Measurements from ENCODE around the gene ARHGAP10.

DNA sequence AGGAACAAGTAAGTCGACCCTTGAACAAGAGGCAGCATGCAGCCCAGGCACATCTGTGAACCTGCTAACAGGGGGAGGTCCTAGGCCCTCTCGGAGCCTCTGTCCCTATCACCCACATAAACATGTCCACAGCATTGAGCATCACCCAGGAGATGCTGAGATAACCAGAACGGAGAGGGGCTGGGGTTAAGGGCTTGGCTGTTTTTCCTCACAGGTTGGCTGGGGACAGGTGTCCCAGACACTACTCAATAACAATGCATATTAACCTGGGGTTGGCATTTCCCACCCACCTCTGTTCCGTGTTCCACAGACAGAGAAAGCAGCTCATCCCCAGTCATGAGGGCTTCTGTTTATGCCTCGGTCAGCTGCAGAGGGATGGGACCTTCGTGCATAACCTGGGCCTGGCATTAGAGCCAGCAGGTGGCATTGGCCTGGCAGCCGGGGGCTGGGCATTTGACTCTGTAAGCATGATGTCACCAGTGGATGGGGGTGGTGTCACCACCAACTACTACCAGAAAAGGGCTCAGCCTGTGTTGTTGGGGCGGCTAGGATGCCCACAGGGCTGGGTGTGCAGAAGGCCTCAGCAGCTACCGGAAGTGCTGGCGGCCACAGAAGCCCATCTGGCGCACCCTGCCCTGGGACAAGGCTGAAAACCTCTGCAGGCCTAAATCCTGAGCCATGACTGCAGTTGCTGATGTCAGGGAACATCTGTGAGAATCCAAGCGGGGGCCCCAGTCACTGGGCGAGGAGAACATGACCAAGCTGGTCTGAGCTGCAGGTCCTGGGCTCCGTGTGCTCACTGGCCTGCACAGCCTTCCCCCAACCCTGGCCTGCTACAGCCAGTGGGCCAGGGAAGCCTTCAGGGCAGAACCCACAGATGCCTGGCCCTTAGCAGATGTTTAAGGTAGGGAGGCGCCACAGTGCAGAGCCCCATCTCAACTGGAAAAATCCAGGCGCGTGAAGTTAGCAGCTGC lies 358.9 kb downstream of the ARHGAP10 start:
- TF ChIP-seq, protein P1, sequence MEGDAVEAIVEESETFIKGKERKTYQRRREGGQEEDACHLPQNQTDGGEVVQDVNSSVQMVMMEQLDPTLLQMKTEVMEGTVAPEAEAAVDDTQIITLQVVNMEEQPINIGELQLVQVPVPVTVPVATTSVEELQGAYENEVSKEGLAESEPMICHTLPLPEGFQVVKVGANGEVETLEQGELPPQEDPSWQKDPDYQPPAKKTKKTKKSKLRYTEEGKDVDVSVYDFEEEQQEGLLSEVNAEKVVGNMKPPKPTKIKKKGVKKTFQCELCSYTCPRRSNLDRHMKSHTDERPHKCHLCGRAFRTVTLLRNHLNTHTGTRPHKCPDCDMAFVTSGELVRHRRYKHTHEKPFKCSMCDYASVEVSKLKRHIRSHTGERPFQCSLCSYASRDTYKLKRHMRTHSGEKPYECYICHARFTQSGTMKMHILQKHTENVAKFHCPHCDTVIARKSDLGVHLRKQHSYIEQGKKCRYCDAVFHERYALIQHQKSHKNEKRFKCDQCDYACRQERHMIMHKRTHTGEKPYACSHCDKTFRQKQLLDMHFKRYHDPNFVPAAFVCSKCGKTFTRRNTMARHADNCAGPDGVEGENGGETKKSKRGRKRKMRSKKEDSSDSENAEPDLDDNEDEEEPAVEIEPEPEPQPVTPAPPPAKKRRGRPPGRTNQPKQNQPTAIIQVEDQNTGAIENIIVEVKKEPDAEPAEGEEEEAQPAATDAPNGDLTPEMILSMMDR (IDR thresholded peaks at IDR 0.05) = no peak
- TF ChIP-seq POLR2AphosphoS5 (IDR thresholded peaks at IDR 0.05) = no peak
- no peak for TF ChIP-seq POLR2A (IDR thresholded peaks at IDR 0.05)

Data from gastroesophageal sphincter (tissue), 3 donors.